ENCODE data around the gene CDIP1.

GRCh38 chr16:4539716-4540284 lies 1.2 kb upstream of the CDIP1 start:
- TF ChIP-seq CTCF (IDR thresholded peaks at IDR 0.05) (no peak), POLR2A (IDR thresholded peaks at IDR 0.05; ENCODE audit: low read depth) (no peak)

All from esophagus muscularis mucosa (tissue), 3 donors.